ENCODE measurements around the gene SYT14.

DNA sequence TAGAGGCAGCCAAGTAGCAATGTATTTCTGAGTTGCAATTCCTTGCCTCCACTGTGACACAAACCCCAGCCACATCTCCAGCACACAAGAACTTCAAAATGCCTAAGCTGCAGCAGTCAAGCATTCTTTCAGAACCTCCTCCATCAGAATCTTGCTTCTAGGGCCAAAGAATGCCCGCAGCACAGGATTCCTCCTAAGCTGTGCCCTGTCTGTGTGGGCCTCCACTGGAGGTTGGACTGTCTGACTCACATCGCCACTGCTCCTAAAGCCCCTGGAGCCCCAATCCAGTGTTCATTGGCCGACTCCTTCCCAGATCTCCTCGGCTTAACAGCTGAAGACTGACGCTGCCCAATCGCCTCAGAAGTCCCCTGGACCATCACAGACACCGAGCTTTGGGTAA is 251.4 kb downstream of the SYT14 start:
- TF ChIP-seq ZNF302 (CRISPR knock-in tag; IDR thresholded peaks at IDR 0.05), result no peak
- TF ChIP-seq, protein P1, sequence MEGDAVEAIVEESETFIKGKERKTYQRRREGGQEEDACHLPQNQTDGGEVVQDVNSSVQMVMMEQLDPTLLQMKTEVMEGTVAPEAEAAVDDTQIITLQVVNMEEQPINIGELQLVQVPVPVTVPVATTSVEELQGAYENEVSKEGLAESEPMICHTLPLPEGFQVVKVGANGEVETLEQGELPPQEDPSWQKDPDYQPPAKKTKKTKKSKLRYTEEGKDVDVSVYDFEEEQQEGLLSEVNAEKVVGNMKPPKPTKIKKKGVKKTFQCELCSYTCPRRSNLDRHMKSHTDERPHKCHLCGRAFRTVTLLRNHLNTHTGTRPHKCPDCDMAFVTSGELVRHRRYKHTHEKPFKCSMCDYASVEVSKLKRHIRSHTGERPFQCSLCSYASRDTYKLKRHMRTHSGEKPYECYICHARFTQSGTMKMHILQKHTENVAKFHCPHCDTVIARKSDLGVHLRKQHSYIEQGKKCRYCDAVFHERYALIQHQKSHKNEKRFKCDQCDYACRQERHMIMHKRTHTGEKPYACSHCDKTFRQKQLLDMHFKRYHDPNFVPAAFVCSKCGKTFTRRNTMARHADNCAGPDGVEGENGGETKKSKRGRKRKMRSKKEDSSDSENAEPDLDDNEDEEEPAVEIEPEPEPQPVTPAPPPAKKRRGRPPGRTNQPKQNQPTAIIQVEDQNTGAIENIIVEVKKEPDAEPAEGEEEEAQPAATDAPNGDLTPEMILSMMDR (IDR thresholded peaks at IDR 0.05), result no peak
- no peak for TF ChIP-seq RAD21 (conservative IDR thresholded peaks at IDR 0.05 in 1 of 2, IDR thresholded peaks at IDR 0.05 in 1 of 2)
- no peak for TF ChIP-seq NPAS2 (CRISPR knock-in tag; IDR thresholded peaks at IDR 0.05; ENCODE audit: borderline replicate concordance)
- TF ChIP-seq, protein P2, sequence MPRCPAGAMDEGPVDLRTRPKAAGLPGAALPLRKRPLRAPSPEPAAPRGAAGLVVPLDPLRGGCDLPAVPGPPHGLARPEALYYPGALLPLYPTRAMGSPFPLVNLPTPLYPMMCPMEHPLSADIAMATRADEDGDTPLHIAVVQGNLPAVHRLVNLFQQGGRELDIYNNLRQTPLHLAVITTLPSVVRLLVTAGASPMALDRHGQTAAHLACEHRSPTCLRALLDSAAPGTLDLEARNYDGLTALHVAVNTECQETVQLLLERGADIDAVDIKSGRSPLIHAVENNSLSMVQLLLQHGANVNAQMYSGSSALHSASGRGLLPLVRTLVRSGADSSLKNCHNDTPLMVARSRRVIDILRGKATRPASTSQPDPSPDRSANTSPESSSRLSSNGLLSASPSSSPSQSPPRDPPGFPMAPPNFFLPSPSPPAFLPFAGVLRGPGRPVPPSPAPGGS (IDR thresholded peaks at IDR 0.05), result no peak
- TF ChIP-seq, protein P3, sequence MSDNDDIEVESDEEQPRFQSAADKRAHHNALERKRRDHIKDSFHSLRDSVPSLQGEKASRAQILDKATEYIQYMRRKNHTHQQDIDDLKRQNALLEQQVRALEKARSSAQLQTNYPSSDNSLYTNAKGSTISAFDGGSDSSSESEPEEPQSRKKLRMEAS (IDR thresholded peaks at IDR 0.05), result no peak
- TF ChIP-seq, protein P4, sequence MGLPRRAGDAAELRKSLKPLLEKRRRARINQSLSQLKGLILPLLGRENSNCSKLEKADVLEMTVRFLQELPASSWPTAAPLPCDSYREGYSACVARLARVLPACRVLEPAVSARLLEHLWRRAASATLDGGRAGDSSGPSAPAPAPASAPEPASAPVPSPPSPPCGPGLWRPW (IDR thresholded peaks at IDR 0.05), result no peak
- no peak for TF ChIP-seq RFX5 (IDR thresholded peaks at IDR 0.05)
- TF ChIP-seq CHD2 (IDR thresholded peaks at IDR 0.05; ENCODE audit: low read length, partially characterized antibody), result no peak
- no peak for TF ChIP-seq POLR2A (IDR thresholded peaks at IDR 0.05; ENCODE audit: low read length)
